GM18907 (cell line): ENCODE results near the gene MGLL.
A peak's percentile ranks its signal among the peaks of the same experiment; 100 is the strongest.

Experiments used
- ATAC-seq: cut with Tn5 transposase; IDR thresholded peaks from one replicate; pipeline ENCODE4 v1.9.1; 2021; ENCODE audit warnings: mild to moderate bottlenecking, moderate library complexity; ENCODE audit not compliant: unreplicated experiment

Gene MGLL

DNA sequence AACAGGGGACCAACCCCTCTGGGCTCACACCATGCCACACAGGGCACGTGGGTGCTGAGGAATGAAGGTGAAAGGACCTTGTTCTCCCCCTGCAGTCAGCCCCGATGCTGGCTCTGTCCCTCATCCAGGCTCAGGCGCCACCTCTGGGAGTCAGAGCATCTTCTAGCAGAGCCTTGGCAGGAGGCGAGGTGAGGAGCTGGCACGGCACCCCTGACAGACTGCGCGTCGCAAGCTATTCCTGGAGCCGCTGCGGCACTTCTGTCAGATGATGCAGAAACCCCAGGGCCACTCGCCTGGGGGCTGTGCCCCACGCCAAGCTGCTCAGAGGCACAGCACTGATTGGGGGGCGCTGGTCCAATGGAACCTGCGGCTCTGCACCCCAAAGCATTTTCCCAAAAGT lies 62.0 kb downstream of the MGLL start:
- ATAC-seq: no peak

DNA sequence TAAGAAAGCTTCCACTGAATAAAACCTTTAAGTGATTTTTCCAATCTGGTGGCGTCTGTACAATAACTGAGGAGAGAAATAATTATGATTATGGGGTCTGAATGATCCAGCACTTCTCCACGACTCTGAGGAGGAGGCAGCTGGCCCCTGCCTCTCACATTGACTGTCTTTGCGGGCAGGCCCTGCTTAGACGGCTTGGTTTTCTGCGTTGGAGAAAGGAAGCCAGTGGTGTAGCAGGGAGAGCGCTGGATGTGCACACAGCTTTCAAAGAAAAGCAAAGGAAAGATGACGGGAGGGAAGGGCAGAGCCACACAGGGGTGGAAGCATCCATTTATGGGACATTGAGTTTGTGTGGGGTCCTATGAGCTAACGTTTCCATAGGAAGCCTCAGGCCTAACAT lies 62.5 kb downstream of the MGLL start:
- no peak for ATAC-seq

DNA sequence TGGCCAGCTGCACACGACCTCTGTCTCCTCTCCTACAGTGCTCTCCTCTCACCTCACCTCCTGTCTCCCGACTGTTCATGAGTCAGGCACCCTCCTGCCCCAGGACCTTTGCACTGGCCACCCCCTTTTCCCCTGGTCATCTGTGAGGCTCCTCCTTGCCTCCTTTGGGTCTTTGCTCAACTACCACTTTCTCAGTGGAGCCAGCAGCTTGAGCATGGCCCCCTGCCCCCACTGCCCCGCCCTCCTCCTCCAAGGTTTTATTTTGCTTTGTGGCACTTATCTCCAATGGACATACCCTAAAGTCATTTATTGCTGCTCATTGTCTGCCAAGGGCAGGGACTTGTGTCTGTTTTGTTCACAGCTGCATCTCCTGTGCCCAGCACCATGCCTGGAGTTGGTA lies 64.3 kb downstream of the MGLL start:
- ATAC-seq: no peak

DNA sequence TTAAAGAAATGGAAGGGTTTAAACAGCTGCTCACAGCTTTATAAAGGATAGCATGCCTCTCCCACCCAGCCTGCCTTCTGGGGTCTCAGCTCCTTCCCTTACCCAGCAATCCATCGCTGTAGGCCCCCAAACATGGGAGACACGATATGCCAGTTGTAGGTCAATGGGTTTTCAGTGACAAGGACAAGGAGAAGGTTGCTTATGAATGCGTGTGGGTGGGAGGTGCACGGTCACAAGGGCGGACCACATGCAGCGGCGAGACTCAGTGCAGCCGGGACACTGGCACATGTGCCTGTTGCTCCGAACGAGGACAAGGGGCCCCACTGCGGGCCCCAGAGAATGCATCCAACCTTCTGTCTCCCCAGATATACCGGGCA lies 67.0 kb downstream of the MGLL start:
- ATAC-seq: no peak

DNA sequence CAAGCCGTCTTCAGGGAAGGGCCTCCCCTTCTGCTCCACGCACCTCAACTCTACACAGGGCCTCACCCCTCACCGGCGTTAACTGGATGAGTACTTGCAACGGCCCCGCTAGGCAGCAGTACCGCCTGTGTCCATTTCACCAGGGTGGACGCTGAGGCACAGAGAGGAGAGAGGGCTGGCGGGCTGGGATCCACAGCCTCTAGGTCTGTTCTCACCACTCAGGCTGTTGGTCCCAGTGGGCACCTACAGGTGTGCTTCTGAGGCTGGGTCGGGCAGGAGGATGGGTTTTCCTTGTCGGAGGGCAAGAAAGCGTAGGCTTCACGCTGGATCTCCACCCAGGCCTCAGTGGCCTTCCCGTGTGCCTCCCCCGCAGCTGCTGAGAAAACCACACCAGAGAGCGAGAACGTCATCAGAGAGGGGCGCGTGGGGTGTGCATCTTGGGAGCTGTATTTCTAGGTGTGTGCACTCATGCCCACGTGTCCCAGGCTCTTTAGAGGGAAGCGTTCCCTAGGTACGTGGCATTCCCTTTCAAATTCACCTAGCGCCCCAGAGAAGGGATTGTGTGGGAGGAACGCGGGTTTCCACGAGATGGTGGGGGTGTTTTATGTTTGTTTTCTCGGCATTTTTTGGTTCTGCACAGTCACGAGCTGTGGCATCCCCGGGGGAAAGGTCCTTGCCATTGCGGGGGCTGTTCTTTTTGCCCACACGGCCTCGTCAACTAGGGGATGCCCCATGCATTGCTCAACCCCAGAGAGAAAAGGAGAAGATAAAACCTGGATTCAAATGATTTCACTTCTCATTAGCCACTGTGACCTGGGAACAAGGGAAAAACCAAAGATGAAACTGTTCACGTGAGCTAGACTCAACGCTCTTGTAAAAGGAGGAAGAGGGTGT lies 67.7 kb downstream of the MGLL start:
- ATAC-seq: peak; percentile 27

DNA sequence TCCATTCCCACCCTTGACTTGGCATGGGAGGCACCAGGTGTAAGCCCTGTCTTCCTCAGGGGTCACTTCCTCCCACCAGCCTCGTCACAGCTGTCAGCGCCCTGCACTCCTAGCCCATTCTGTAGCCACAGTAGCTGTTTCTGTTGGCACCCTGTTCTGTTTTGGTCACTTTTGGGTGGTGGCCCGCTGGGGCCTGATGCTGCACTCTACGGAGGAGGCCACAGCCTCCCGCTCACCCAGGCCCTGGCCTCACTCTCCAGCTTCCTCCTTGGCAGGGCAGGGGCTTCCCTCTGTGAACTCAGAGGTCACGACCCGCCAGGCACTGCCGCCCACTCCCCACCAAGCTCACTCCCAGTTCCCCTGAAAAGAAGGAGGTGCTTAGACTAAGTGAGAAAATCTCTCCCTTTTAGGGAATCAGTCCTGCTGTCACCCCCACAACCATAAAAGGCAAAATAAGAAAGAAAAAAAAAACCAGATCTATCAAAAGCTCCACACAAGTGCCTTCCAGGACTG lies 68.4 kb downstream of the MGLL start:
- ATAC-seq: peak; percentile 23

DNA sequence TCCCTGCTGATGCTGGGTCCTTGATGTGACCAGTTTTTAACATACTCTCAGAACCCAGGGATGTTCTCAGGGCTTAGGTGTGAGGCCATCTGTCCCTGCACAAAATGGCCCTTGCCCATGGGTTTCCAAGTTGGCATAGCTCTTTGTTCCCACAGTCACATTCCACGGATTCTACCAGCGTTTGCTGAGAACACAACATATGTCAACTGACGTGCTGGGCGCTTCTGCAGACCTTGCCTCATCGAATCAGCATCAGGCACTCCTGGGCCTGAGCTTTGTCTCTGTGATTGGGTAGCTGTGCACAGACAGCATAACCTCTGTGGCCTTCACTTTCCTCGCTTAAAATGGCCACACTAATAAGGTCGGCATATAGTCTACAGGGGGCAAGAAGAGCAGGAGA lies 69.0 kb downstream of the MGLL start:
- no peak for ATAC-seq

DNA sequence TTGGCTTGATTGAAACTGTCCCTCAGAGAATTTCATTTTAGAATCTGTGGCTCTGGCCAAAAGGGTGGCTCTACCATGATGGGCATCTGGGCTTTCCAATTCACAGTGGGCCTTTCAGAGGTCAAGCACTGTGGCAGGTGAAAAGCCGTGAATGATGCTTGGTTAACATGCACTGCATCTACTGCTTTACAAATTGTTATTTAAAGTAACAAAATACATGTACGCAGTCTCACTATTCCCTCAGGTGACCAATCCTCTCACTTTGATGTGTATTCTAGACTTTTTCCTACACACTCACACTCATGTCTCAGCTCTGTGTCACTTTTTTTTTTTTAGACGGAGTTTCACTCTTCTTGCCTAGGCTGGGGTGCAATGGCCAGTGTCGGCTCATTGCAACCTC lies 70.5 kb downstream of the MGLL start:
- ATAC-seq: no peak

DNA sequence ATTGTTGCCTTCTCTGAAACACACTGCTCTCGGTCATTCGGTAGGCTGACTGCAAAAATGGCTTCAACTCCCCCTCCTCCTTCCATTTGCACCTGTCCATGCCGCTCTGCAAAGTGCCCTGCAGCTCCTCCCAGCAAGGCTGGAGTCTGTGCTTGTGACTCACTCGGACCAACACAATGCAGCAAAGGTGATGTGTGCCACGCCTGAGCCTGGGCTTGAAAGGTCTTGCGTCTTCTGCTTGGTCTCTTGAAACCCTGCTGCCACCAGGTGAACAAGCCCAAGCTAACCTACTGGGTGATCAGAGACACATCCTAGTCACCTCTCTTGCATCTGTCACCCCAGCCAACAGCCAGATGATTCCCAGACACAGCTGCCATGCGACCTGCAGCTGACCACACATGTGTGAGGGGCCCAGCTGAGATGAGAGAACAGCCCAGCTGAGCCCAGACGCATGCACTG lies 71.1 kb downstream of the MGLL start:
- ATAC-seq: no peak

DNA sequence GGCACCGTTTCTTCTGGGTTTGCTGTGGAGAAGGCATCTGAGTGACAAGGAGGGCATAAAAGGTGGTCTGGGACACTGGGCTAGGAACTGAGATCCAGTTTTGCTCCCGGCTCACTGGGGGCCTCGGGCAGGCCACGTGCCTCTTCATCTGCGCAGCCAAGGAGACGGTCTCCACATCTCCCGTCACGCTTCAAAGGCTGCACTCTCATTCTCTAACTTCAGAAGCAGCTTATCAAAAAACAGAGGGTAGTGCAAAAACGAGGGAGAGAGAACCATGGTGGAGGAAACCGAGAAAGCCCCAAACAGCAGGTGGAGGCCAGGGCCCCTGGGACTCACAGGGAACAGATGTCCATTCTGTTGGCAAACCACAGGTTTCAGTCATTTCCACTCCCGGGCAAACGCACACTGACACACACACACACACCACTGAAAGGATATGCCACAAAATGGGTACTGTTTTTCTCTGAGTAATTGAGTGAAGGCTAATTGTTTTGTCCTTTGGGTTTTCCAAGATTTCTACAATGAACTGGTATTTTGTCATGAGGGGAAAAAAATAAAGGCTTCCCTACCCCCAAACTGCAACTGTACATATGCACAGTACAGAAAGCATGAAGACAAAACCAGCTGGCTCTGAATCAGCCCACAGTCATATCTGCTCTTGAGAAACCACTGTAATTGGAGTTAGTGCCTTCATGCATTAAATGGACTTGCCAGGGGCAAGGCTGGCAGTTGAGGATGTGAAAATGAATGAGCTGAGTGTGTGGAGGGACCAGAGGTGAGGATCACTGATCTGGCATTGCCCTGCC lies 71.9 kb downstream of the MGLL start:
- ATAC-seq: peak; percentile 46

DNA sequence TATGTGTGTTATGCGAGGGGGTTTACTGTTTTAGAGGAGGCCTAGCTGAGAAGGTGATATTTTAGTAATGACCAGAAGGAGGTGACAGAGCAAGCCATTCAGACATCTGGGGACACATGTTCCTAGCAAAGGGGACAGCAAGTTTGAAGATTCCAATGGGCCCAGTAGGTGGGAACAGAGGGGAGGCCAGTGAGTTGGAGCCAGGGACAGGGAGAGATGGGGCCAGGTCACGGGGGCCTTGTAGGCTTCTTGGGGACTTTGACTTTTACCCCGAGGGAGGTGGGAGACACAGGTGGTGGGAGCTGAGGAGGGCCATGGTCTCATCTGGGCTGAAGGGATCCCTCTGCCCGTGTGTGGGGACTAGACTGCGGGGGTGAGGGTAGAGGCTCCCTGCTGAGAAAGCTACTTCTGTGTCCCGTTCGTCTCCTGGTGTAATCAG lies 72.5 kb downstream of the MGLL start:
- ATAC-seq: no peak

DNA sequence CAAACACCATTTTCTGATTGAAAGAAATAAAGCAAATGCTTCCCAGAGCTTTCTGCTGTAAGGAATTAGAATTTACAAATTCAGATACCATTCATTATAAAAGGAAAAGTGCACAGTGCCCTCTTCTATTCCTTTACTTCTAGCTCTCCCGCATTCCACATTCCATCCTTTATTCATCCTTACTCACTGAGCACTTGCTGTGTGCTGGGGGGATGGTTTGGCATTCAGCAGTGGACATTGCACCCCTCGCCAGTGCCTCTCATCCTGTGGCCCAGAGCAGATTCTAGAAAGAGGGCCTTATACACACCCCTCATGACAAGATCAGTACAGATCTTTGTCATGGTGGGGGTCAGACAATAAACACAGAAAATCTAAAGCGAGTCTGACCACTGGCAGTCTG lies 73.0 kb downstream of the MGLL start:
- ATAC-seq: no peak

DNA sequence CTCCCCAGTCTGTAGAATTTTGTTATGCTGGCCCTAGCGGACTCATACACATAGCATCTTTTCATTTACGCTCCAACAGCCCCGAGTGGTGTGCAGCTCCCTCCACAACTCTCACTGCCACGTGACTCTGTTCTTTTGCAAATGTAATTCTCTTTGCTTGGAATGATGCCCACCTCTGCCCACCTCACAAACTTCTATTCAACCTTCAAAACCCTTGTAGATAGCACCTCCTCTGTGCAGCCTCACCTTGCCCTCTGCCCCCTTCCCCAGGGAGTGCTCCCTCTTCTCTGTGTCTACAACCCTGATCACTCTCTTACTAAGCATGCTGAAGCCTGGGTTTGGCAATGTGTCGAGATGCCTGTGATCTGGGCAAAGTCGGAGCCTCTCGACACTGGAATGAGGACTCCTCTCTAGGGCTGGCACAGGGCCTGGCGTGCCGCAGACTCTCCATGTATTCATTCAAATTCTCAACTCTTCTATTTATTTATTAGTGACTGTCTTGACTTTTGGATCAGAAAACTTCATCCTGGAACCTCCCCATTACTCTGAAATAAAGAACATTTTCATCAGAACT lies 73.5 kb downstream of the MGLL start:
- no peak for ATAC-seq

DNA sequence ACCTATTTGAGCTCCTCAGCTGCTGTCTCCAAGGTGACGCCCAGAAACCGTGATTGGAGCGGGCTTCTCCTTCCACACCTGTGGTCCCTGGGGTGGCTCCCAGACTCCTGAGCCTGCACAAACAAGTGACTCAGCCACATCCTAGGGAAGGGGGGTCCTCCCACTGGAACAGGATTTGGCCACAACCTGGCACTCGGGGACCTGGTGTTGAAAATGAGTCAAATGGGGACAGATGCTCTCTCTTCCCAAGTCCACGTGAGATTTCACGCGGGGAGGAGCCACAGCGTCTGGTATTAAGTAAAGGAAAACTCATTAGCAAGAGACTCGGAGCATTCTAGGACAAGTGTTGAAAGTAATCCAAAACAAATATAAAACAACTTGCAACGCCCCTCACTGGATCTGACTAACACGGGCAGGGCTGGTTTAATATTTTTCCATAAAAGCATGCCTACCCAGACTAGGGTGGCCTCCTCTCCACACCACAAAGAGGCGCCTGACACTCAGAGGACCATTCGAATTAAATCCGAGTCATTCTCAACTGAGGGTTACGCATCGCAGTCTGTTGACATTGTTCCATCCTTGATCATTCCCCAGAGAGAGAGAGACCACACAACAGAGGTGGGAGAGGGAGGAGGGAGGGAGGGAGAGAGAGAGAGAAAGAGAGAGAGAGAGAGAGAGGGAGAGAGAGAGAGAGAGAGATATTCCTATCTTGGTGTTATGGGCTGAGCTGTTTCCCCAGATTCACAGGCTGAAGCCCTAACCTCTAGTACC lies 74.4 kb downstream of the MGLL start:
- ATAC-seq: no peak

DNA sequence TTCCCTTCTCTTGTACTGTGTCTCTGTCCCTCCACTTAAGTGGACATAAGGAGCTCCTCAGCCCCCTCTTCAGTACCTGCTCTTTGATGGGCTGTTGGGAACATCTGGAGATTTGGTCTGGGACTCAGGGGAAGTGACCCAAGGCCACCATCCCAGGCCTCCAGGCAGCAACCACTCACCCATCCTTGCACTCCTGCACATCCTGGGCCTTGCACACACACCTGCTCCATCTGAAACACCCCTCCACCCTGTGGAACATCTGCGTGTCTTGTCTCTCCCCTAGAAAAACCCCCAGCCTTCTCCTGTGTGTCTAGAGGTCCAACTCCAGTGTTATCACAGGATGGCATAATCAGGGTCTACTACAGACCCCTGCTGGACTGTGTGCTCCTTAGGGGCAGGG lies 75.2 kb downstream of the MGLL start:
- no peak for ATAC-seq

DNA sequence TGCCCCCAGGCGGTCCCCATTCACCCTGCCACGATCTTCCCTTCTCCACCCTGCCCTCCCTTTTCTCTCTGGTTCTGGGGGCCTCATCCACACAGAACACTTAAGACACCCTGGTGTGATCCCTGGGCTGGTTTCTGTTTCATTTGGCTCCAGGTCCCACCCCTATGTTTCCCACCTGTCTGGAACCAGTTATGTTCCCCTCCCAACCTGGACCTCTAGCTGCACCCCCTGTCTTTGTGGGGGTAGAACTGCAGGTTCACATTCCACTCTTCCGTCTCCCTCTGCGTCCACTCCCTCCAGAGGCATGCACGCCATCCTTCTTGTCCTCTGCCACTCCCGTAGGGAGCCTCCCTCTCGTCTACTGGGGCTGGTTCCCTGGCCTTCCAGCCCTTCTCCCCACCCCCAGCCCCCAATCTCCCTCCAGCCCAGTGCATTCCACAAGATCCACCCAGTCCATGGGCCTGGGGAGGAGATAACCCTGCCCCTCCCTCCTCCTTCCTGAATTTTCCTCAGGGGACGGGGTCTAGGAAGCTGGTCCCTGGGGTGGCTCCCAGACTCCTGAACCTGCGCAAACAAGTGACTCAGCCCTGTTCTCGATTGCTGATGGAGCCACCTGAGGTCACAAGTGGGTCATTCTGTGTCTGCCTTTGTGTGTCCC lies 75.8 kb downstream of the MGLL start:
- ATAC-seq: no peak

DNA sequence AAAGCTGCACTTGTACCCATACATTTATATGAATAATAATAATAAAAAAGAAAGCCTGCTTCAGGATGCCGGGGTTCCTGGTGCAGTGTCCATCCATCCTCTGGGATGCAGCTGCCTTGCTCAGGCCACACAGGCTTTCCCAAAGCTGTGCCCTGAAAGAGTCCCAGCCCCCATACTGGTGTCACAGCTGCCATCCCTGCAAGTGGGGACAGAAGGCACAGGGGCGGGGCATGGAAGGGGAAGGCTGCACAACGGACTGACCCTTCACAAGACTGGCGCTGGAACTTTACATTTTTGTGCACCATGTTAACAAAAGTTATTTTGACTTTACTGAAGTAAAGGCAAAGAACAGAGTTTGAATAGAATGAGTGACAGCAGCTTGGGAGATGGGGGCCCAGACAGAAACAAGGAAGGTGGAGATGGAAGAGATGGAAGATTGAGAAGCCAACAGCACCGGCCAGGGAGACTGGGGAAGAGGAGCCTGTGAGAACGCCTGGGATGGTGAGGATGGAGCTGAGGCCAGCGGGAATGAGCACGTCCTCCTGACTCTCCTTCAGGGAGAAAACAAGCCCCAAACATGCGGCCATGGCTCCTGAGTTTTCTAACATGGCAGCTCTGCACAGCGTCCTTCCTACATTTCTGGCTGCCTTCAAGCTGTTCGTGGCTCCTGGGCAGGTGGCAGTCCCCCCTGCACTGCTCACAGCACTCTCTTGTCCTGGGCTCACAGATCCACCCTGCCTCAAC lies 76.5 kb downstream of the MGLL start:
- no peak for ATAC-seq

DNA sequence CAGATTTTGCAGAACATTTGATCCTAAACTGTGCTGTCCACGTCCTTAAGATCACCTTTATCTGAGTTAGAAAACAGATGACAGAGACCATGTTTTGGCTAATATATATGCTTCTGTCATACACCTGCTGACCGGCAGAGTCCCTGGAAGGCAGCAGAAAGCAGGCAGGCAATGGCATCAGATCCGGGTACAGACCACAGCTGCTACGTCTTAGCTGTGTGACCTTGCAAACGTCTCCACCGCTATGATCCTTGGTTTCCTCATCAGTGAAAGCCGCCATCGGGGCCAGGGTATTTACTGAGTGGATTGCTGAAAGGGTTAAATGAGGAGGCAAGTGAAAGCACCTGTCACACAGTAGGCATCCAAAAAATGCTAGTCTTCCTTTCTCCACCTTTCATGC lies 77.4 kb downstream of the MGLL start:
- no peak for ATAC-seq

DNA sequence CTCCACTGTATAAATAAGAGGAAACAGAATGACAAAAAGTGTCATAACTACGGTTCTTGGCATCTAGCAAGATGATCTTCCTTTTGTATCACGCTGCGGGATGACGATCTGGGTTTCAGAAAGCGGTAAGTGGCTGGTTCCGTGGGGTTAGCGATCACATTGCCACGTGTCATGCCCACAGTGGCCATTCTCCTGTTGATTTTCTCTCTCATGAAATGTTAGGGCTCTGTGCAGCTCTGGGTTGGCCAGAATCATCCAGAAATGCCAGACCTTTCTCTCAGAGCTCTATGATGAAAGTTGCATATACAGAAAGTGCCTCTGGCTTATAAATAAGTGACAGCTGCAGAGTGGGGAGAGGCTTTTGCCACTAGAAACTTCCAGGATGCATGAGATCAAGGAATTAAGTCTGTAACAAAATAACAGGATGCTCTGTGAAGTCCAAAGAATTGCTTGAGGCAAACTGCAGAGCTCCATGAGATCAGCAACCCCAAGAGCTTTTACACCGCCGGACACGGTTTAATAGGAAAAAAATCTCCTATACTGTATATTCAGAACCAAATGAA lies 78.0 kb downstream of the MGLL start:
- no peak for ATAC-seq
